Measurements from ENCODE around the gene CAMK1. TPM values are rescaled to one million over a fixed set of nuclear protein-coding genes. Genes with fewer than 3 reads are reported as not detected.

The CAMK1 gene
- total and polyA plus RNA-seq, 9 of the 15 experiments (the other 6 are each of a cell fraction or from before 2014, with no cell fraction given): 0.23 to 10.7 (median 6.0) TPM

DNA sequence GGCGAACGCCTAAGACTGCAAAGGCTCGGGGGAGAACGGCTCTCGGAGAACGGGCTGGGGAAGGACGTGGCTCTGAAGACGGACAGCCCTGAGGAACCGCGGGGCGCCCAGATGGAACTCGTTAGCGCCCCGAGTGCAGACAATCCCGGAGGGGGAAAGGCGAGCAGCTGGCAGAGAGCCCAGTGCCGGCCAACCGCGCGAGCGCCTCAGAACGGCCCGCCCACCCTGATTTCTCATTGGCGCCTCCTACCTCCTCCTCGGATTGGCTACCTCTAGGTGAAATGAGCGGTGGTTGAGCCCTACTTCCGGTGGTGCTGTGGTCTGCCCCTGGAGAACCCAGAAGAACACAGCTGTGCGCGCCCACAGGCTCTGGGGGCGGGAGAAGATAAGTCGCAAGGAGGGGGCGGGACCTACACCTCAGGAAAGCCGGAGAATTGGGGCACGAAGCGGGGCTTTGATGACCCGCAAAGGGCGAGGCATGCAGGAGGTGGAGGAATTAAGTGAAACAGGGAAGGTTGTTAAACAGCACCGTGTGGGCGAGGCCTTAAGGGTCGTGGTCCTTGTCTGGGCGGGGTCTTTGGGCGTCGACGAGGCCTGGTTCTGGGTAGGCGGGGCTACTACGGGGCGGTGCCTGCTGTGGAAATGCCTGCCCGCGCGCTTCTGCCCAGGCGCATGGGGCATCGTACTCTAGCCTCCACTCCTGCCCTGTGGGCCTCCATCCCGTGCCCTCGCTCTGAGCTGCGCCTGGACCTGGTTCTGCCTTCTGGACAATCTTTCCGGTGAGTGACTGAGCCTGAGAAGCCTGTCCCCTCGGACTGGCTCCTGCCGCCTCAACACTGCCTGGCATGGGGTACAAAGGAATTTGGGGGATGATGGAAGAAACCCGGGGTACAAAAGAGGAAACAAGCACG, 19.8 kb downstream of the CAMK1 start, which contains the start of gene OGG1 (continued):
- TF ChIP-seq, protein P1, sequence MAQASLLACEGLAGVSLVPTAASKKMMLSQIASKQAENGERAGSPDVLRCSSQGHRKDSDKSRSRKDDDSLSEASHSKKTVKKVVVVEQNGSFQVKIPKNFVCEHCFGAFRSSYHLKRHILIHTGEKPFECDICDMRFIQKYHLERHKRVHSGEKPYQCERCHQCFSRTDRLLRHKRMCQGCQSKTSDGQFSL (CRISPR knock-in tag; IDR thresholded peaks at IDR 0.05): no peak
- TF ChIP-seq, protein P1 (tag; IDR thresholded peaks at IDR 0.05): no peak
- TF ChIP-seq JUNB (CRISPR knock-in tag; conservative IDR thresholded peaks at IDR 0.05) (no peak), PPARD (CRISPR knock-in tag; IDR thresholded peaks at IDR 0.05) (no peak), SMARCC2 (IDR thresholded peaks at IDR 0.05; ENCODE audit: low read depth) (no peak), ZNF133 (CRISPR knock-in tag; IDR thresholded peaks at IDR 0.05) (no peak), SP2 (IDR thresholded peaks at IDR 0.05; ENCODE audit: extremely low read depth, low read depth, low read length, poor library complexity, severe bottlenecking) (peak; percentile 56), HDAC6 (IDR thresholded peaks at IDR 0.05; ENCODE audit: low read depth, low read length) (no peak), TAF15 (IDR thresholded peaks at IDR 0.05; ENCODE audit: low read depth, low read length) (no peak), ZNF12 (CRISPR knock-in tag; IDR thresholded peaks at IDR 0.05) (no peak), PTBP1 (IDR thresholded peaks at IDR 0.05; ENCODE audit: low read depth, low read length) (0 out of 2 replicates have a peak, but pooled peaks have one; percentile 11), KLF6 (CRISPR knock-in tag; IDR thresholded peaks at IDR 0.05; ENCODE audit: borderline replicate concordance) (peak; percentile 64; the same call in 1 of the 2 replicates), NR2C2 (CRISPR knock-in tag; IDR thresholded peaks at IDR 0.05) (0 out of 2 replicates have a peak, but pooled peaks have one; percentile 23), NR2C2 (tag; IDR thresholded peaks at IDR 0.05) (peak; percentile 87), PHB2 (IDR thresholded peaks at IDR 0.05; ENCODE audit: low read depth) (no peak)
- TF ChIP-seq, protein P2, sequence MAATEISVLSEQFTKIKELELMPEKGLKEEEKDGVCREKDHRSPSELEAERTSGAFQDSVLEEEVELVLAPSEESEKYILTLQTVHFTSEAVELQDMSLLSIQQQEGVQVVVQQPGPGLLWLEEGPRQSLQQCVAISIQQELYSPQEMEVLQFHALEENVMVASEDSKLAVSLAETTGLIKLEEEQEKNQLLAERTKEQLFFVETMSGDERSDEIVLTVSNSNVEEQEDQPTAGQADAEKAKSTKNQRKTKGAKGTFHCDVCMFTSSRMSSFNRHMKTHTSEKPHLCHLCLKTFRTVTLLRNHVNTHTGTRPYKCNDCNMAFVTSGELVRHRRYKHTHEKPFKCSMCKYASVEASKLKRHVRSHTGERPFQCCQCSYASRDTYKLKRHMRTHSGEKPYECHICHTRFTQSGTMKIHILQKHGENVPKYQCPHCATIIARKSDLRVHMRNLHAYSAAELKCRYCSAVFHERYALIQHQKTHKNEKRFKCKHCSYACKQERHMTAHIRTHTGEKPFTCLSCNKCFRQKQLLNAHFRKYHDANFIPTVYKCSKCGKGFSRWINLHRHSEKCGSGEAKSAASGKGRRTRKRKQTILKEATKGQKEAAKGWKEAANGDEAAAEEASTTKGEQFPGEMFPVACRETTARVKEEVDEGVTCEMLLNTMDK (IDR thresholded peaks at IDR 0.05; ENCODE audit: borderline replicate concordance, insufficient read depth, low read depth, low read length, poor library complexity, severe bottlenecking): no peak
- TF ChIP-seq, protein P3, sequence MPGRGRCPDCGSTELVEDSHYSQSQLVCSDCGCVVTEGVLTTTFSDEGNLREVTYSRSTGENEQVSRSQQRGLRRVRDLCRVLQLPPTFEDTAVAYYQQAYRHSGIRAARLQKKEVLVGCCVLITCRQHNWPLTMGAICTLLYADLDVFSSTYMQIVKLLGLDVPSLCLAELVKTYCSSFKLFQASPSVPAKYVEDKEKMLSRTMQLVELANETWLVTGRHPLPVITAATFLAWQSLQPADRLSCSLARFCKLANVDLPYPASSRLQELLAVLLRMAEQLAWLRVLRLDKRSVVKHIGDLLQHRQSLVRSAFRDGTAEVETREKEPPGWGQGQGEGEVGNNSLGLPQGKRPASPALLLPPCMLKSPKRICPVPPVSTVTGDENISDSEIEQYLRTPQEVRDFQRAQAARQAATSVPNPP (IDR thresholded peaks at IDR 0.05; ENCODE audit: borderline replicate concordance, insufficient read depth, insufficient read length): no peak
- TF ChIP-seq, protein P4, sequence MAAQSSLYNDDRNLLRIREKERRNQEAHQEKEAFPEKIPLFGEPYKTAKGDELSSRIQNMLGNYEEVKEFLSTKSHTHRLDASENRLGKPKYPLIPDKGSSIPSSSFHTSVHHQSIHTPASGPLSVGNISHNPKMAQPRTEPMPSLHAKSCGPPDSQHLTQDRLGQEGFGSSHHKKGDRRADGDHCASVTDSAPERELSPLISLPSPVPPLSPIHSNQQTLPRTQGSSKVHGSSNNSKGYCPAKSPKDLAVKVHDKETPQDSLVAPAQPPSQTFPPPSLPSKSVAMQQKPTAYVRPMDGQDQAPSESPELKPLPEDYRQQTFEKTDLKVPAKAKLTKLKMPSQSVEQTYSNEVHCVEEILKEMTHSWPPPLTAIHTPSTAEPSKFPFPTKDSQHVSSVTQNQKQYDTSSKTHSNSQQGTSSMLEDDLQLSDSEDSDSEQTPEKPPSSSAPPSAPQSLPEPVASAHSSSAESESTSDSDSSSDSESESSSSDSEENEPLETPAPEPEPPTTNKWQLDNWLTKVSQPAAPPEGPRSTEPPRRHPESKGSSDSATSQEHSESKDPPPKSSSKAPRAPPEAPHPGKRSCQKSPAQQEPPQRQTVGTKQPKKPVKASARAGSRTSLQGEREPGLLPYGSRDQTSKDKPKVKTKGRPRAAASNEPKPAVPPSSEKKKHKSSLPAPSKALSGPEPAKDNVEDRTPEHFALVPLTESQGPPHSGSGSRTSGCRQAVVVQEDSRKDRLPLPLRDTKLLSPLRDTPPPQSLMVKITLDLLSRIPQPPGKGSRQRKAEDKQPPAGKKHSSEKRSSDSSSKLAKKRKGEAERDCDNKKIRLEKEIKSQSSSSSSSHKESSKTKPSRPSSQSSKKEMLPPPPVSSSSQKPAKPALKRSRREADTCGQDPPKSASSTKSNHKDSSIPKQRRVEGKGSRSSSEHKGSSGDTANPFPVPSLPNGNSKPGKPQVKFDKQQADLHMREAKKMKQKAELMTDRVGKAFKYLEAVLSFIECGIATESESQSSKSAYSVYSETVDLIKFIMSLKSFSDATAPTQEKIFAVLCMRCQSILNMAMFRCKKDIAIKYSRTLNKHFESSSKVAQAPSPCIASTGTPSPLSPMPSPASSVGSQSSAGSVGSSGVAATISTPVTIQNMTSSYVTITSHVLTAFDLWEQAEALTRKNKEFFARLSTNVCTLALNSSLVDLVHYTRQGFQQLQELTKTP (IDR thresholded peaks at IDR 0.05; ENCODE audit: low read depth in 1 of 2, partially characterized antibody in 2 of 2): no peak
